VCaP (cell line): Measurements from ENCODE around the gene NR6A1.

Experiments
- H3K27ac ChIP-seq: fragments of 450-650 bp; 2 replicates; pipeline ENCODE4 v1.5.1; 2017
- TF ChIP-seq, protein P1 (sequence below): fragments of 450-650 bp; conservative IDR thresholded peaks from 2 replicates; pipeline ENCODE4 v1.5.1; 2017; ENCODE audit warnings: mild to moderate bottlenecking, moderate library complexity

The NR6A1 gene

DNA sequence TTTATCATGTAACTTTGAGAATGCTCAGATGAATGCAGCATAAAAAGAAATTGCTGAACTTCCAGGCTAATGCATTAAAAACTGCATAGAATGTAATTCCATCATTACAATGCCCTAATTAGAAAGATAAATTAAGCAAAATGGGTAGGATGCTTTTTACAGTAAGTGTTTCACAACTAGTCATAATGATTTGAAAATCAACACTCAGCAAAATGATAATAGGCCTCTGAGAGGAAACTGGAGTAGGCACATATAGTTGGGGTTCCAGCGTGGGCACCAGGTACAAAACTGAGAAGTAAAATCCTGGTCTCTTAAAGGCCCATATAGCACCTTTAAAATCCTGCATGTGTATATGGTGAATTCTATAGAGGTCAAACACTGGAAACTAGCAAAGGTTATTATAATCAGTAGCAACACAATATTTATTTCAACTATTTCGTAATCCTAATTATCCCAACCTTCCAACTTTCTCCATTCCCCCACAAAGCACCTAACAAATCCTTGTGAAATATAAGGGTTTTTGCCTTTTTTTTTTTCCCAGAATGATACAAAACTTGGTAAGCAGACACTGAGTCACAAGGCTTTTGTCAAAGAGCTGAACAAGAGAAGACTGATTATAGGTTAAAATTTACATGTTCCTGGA is 155.9 kb downstream of the NR6A1 start:
- TF ChIP-seq, protein P1, sequence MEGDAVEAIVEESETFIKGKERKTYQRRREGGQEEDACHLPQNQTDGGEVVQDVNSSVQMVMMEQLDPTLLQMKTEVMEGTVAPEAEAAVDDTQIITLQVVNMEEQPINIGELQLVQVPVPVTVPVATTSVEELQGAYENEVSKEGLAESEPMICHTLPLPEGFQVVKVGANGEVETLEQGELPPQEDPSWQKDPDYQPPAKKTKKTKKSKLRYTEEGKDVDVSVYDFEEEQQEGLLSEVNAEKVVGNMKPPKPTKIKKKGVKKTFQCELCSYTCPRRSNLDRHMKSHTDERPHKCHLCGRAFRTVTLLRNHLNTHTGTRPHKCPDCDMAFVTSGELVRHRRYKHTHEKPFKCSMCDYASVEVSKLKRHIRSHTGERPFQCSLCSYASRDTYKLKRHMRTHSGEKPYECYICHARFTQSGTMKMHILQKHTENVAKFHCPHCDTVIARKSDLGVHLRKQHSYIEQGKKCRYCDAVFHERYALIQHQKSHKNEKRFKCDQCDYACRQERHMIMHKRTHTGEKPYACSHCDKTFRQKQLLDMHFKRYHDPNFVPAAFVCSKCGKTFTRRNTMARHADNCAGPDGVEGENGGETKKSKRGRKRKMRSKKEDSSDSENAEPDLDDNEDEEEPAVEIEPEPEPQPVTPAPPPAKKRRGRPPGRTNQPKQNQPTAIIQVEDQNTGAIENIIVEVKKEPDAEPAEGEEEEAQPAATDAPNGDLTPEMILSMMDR: no peak
- no peak overlapping the region for H3K27ac ChIP-seq

DNA sequence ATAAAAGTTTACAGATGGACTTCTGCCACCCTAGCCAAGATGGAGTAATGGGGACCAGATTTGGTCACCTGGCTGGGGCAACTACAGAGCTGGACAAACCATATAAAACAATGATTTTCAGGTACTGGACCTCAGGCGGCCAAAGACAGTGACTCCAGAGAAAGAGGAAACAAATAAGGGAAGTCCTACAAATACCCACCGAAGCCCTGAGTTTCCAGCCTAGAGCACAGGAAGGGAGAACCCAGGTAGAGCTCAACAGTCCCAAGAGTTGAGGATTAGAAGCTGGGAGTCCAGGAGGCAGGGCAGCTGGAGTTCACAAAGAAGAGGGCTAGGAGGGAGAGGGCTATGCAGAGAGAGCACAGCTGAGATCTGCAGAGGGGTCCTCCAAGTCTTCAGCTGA is 157.3 kb downstream of the NR6A1 start:
- no peak overlapping the region for H3K27ac ChIP-seq
- TF ChIP-seq, protein P1: no peak

DNA sequence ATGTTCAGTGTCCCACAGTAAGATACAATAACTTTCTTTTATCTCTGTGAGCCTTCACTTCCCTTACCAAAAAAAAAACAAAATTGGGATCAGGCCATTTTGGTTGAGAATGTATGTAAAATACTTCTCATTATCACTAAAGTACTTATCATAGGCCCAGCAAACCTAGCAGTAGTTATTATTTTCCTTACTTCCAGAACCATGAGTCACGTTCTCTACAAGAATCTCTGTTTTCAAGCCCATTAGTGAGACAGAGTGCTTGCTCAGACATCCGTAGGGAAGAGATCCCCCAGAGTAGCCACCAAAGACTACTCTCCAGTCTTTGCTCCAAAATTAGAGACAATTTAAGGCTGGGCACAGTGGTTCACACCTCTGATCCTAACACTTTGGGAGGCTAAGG is 160.0 kb downstream of the NR6A1 start:
- H3K27ac ChIP-seq: no peak overlapping the region
- TF ChIP-seq, protein P1: no peak

DNA sequence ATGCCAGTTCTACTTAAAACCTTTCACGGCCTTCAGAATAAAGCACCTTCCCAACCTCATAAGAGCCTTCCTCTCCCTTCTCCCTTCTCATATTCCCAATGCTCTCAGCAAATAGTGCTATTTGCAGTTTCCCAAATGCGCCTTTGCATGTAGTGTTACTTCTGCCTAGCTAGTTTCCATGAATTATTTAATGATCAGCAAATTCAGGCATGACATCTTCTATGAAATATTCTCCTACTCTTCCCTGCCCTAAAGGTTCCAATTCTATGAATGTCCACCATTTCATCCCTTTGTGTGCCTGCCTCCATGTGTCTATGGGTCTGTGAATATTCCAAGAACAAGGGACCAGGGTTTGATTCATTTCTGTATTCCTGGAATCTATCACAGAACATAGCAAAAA is 165.1 kb downstream of the NR6A1 start:
- no peak overlapping the region for H3K27ac ChIP-seq
- TF ChIP-seq, protein P1: no peak

DNA sequence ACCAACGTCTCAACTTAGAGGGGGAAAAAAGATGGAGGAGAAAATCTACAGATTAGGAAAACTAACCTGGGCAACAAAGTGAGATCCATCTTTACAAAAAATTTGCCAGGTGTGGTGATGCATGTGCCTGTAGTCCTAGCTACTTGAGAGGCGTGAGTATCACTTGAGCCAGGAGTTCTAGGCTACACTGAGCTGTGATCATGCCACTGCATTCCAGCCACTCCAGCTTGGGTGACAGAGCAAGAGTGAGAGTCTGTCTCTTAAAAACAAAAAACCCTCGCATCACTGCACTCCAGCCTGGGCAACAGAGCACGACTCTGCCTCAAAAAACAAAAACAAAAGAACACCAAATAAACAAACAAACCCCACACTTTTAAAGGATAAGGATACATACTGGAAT is 165.9 kb downstream of the NR6A1 start:
- TF ChIP-seq, protein P1: no peak
- H3K27ac ChIP-seq: no peak overlapping the region

DNA sequence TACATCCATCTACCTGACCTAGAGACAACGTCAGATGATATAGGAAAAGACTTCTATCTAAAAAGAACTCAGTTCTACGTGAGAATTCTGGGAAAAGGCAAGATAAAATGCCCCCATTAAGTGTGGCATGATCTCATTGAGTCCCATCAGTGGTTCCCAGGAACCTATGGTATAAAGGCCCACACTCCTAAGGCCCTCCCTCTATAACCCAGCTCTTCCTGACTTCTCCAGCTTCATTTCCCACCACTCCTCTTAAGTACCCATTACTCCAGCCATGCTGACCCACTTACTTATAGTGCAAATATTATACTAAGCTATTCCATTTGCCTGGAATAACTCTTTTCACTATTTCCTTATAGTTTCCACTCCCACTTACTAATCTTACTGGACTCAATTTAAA is 168.5 kb downstream of the NR6A1 start:
- TF ChIP-seq, protein P1: no peak
- H3K27ac ChIP-seq: peak overlapping the region; percentile 60

DNA sequence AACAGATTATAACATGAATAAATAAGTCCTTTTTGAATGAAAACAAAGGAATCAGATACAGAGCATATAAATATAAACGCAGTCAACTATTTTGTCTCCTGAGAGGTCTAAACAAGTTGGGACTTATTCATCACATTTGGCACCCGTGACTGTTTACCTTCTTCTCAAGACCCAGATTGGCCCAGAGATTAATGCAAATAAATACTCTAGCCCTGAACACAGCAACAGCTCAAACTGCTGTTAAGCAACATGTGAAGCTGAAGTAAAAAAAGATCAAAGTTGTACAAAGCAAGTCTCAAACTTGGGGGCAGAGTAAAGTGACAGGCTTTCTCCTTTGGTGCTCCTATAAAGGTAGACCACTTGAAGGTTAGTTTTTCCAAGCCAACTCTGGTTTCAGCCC is 168.9 kb downstream of the NR6A1 start:
- TF ChIP-seq, protein P1: no peak
- peak overlapping the region; percentile 60 for H3K27ac ChIP-seq

DNA sequence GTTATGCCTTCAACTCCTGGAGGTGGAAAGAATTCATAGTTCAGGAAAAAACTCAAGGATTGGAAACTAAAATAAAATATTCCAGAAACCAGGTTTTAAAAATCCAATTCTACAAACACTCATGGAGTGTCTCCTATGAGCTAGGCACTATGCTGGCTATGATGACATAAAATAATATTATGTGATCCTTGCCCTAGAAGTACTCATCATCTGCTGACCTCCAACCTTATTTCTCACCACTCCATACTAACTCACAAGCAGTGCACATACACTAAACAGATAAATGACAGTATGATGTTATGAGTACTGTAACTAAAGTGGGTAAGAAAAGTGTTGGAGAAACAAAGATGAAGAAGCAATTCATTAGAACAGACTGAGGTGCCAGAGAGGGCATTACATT is 170.7 kb downstream of the NR6A1 start:
- TF ChIP-seq, protein P1: no peak
- no peak overlapping the region for H3K27ac ChIP-seq
